ENCODE measurements around the gene DTX4.

GRCh38 chr11:59196777-59197176 is 24.8 kb downstream of the DTX4 start:
- TF ChIP-seq CTCF (IDR thresholded peaks at IDR 0.05; ENCODE audit: poor library complexity, severe bottlenecking), result no peak
- no peak for TF ChIP-seq REST (IDR thresholded peaks at IDR 0.05; ENCODE audit: borderline replicate concordance)
- no peak for TF ChIP-seq EP300 (conservative IDR thresholded peaks at IDR 0.05; ENCODE audit: poor library complexity, severe bottlenecking)
- no peak for TF ChIP-seq EZH2 (IDR thresholded peaks at IDR 0.05; ENCODE audit: borderline replicate concordance, insufficient read depth, low read length, poor library complexity, severe bottlenecking)
